IMR-90 (cell line): Measurements from ENCODE around the gene TCF4. TPM values are rescaled to one million over a fixed set of nuclear protein-coding genes. Genes with fewer than 3 reads are reported as not detected.

Experiments used
- ATAC-seq: fragments of 200-7000 bp; cut with Tn5 transposase; 2 replicates; pipeline ENCODE4 v1.9.1; 2020; ENCODE audit warnings: low read depth, mild to moderate bottlenecking, moderate library complexity
- BruUV-seq: library from RNA; stranded (reverse); fragments of 400-500 nt; replicated peaks from 2 replicates; lab custom pipeline; 2021; lab: Mats Ljungman, UMichigan
- CTCF ChIA-PET: fragments of 300-600 bp; formaldehyde crosslinking; extraction: SDS; loops from one replicate; lab custom pipeline; 2021; ENCODE audit warnings: antibody characterized with exemption; lab: Yijun Ruan, JAX
- POLR2A ChIA-PET: fragments of 300-600 bp; sonication (Branson Sonifier 250); formaldehyde crosslinking; loops from one replicate; lab custom pipeline; 2022; ENCODE audit warnings: antibody characterized with exemption; ENCODE audit not compliant: unreplicated experiment; lab: Charles Lee
- DNase-seq: peaks from one replicate; pipeline ENCODE4 v3.0.0; 2013
- H2AFZ ChIP-seq: replicated peaks from 2 replicates; pipeline ENCODE3; 2013; ENCODE audit warnings: low read length, mild to moderate bottlenecking; ENCODE audit not compliant: poor library complexity
- H2AK5ac ChIP-seq: 2 replicates; pipeline ENCODE4 v1.6.1; 2013; ENCODE audit warnings: low read depth, low read length, inconsistent platforms
- H2AK9ac ChIP-seq: replicated peaks from 2 replicates; pipeline ENCODE3; 2013; ENCODE audit warnings: mild to moderate bottlenecking, low read depth, low read length, moderate library complexity; ENCODE audit not compliant: poor library complexity
- H2BK120ac ChIP-seq: 2 replicates; pipeline ENCODE4 v1.6.1; 2013; ENCODE audit warnings: low read depth, low read length, inconsistent platforms
- H2BK15ac ChIP-seq: 3 replicates; pipeline ENCODE4 v1.6.1; 2013; ENCODE audit warnings: low read depth, low read length, inconsistent platforms
- H2BK20ac ChIP-seq: 2 replicates; pipeline ENCODE4 v1.6.1; 2013; ENCODE audit warnings: low read depth, mild to moderate bottlenecking, inconsistent platforms, low read length, moderate library complexity
- H2BK5ac ChIP-seq: 2 replicates; pipeline ENCODE4 v1.6.1; 2013; ENCODE audit warnings: mild to moderate bottlenecking, low read depth, low read length, inconsistent platforms; ENCODE audit not compliant: poor library complexity, severe bottlenecking
- H3K14ac ChIP-seq: replicated peaks from 2 replicates; pipeline ENCODE4 v1.6.1; 2013; ENCODE audit warnings: low read depth, low read length, inconsistent platforms
- H3K18ac ChIP-seq: 2 replicates; pipeline ENCODE4 v1.6.1; 2013; ENCODE audit warnings: low read depth, low read length, control low read depth
- H3K23ac ChIP-seq: 2 replicates; pipeline ENCODE4 v1.6.1; 2013; ENCODE audit warnings: low read depth, low read length, inconsistent platforms
- H3K27ac ChIP-seq: 2 replicates; pipeline ENCODE4 v1.5.1; 2013; ENCODE audit warnings: mild to moderate bottlenecking, control low read depth, low read length; ENCODE audit not compliant: insufficient read depth
- H3K27me3 ChIP-seq: 2 replicates; pipeline ENCODE4 v1.6.1; 2013; ENCODE audit warnings: low read length; ENCODE audit not compliant: control insufficient read depth, insufficient read depth
- H3K36me3 ChIP-seq: 2 replicates; pipeline ENCODE4 v1.6.1; 2013; ENCODE audit warnings: low read length, mixed read lengths; ENCODE audit not compliant: control insufficient read depth, insufficient read depth
- H3K4ac ChIP-seq: 2 replicates; pipeline ENCODE4 v1.6.1; 2013; ENCODE audit warnings: low read depth, low read length, inconsistent platforms
- H3K4me1 ChIP-seq: 2 replicates; pipeline ENCODE4 v1.6.1; 2013; ENCODE audit warnings: low read length, mixed read lengths; ENCODE audit not compliant: control insufficient read depth, insufficient read depth
- H3K4me2 ChIP-seq: 2 replicates; pipeline ENCODE4 v1.6.1; 2013; ENCODE audit warnings: low read depth, mild to moderate bottlenecking, control low read depth, low read length, moderate library complexity
- H3K4me3 ChIP-seq: 2 replicates; pipeline ENCODE4 v1.5.1; 2013; ENCODE audit warnings: low read depth, mild to moderate bottlenecking, control low read depth, low read length, moderate library complexity; ENCODE audit not compliant: insufficient read depth
- H3K56ac ChIP-seq: 2 replicates; pipeline ENCODE4 v1.6.1; 2013; ENCODE audit warnings: low read length, inconsistent platforms; ENCODE audit not compliant: insufficient read depth; ENCODE audit errors: extremely low read depth
- H3K79me1 ChIP-seq, 2 experiments: 2 replicates each; pipeline ENCODE4 v1.6.1; 2013; ENCODE audit warnings: low read length in 2 of 2, inconsistent platforms in 1 of 2, low read depth in 1 of 2
- H3K9ac ChIP-seq: 2 replicates; pipeline ENCODE4 v1.6.1; 2013; ENCODE audit warnings: low read depth, low read length, control low read depth
- H3K9me1 ChIP-seq: 2 replicates; pipeline ENCODE4 v1.6.1; 2013; ENCODE audit warnings: low read length, inconsistent platforms; ENCODE audit not compliant: insufficient read depth
- H3K9me3 ChIP-seq: 2 replicates; pipeline ENCODE4 v1.6.1; 2013; ENCODE audit warnings: low read length; ENCODE audit not compliant: control insufficient read depth, insufficient read depth
- H4K20me1 ChIP-seq: 2 replicates; pipeline ENCODE4 v1.6.1; 2013; ENCODE audit warnings: low read length, inconsistent platforms; ENCODE audit not compliant: insufficient read depth
- H4K5ac ChIP-seq: 2 replicates; pipeline ENCODE4 v1.6.1; 2013; ENCODE audit warnings: mild to moderate bottlenecking, low read depth, low read length, control low read depth
- H4K8ac ChIP-seq, 2 experiments: 2 replicates each; pipeline ENCODE4 v1.6.1; 2013; ENCODE audit warnings: low read depth in 2 of 2, low read length in 2 of 2, control low read depth in 1 of 2, inconsistent platforms in 1 of 2
- H4K91ac ChIP-seq: 2 replicates; pipeline ENCODE4 v1.6.1; 2013; ENCODE audit warnings: low read depth, low read length, inconsistent platforms; ENCODE audit not compliant: insufficient read depth
- BHLHE40 ChIP-seq: fragments of 150-350 bp; IDR thresholded peaks from 2 replicates; pipeline ENCODE4 v1.6.1; 2016; ENCODE audit warnings: mild to moderate bottlenecking, low read depth, low read length
- CEBPB ChIP-seq: IDR thresholded peaks from 2 replicates; pipeline ENCODE4 v1.6.1; 2012; ENCODE audit warnings: low read depth, low read length, improper control_type of control experiment
- CHD1 ChIP-seq: IDR thresholded peaks from 2 replicates; pipeline ENCODE4 v1.6.1; 2012; ENCODE audit warnings: low read depth, low read length, improper control_type of control experiment
- CTCF ChIP-seq: conservative IDR thresholded peaks from 2 replicates; pipeline ENCODE4 v1.5.1; 2012; ENCODE audit warnings: mild to moderate bottlenecking, low read depth, low read length, improper control_type of control experiment
- ELK1 ChIP-seq: fragments of 150-350 bp; IDR thresholded peaks from 2 replicates; pipeline ENCODE4 v1.6.1; 2016; ENCODE audit warnings: low read depth, mild to moderate bottlenecking, low read length, moderate library complexity, borderline replicate concordance
- FOS ChIP-seq: fragments of 150-350 bp; IDR thresholded peaks from 2 replicates; pipeline ENCODE4 v1.6.1; 2016; ENCODE audit warnings: low read depth, low read length
- MAFK ChIP-seq: IDR thresholded peaks from 2 replicates; pipeline ENCODE4 v1.6.1; 2012; ENCODE audit warnings: low read depth, low read length, improper control_type of control experiment
- MAZ ChIP-seq: IDR thresholded peaks from 2 replicates; pipeline ENCODE4 v1.6.1; 2012; ENCODE audit warnings: low read depth, mild to moderate bottlenecking, low read length, improper control_type of control experiment, moderate library complexity, borderline replicate concordance
- MXI1 ChIP-seq: IDR thresholded peaks from 2 replicates; pipeline ENCODE4 v1.6.1; 2012; ENCODE audit warnings: low read depth, mild to moderate bottlenecking, low read length, moderate library complexity, borderline replicate concordance
- NFE2L2 ChIP-seq: fragments of 150-350 bp; IDR thresholded peaks from 2 replicates; pipeline ENCODE4 v1.6.1; 2016; ENCODE audit warnings: low read depth, mild to moderate bottlenecking, low read length
- POLR2A ChIP-seq: IDR thresholded peaks from 2 replicates; pipeline ENCODE4 v1.6.1; 2012; ENCODE audit warnings: mild to moderate bottlenecking, low read depth, low read length
- RAD21 ChIP-seq: IDR thresholded peaks from 2 replicates; pipeline ENCODE4 v1.6.1; 2012; ENCODE audit warnings: low read length, improper control_type of control experiment
- RCOR1 ChIP-seq: IDR thresholded peaks from 2 replicates; pipeline ENCODE4 v1.6.1; 2012; ENCODE audit warnings: mild to moderate bottlenecking, low read length, improper control_type of control experiment; ENCODE audit not compliant: insufficient replicate concordance
- RFX5 ChIP-seq: IDR thresholded peaks from 2 replicates; pipeline ENCODE4 v1.8.0; 2012; ENCODE audit warnings: low read depth, mild to moderate bottlenecking, low read length, moderate library complexity
- SMC3 ChIP-seq: fragments of 150-350 bp; IDR thresholded peaks from 2 replicates; pipeline ENCODE4 v1.6.1; 2016; ENCODE audit warnings: low read depth, mild to moderate bottlenecking, antibody characterized with exemption, low read length, moderate library complexity
- USF2 ChIP-seq: fragments of 150-350 bp; IDR thresholded peaks from 2 replicates; pipeline ENCODE4 v1.6.1; 2017; ENCODE audit warnings: mild to moderate bottlenecking, antibody characterized with exemption, low read length, low read depth
- WGBS, 2 experiments: methylation state at CpG; one replicate each; pipeline versions ENCODE4 v1.1.5 to v1.1.7; 2013; ENCODE audit warnings: missing lambda C conversion rate in 2 of 2; ENCODE audit not compliant: insufficient read length in 1 of 2; ENCODE audit errors: extremely low coverage in 2 of 2; 5-methylcytosine and 5-hydroxymethylcytosine counted together
- dilution Hi-C: fragments of 300-500 bp; cut with HindIII; formaldehyde crosslinking; loops from one replicate; pipeline ENCODE4 v1.14.3; 2018; ENCODE audit warnings: low sequenced_read_pairs; ENCODE audit not compliant: unreplicated experiment
- in situ Hi-C: fragments of 300-500 bp; cut with MboI; formaldehyde crosslinking; loops from 3 replicates; pipeline ENCODE4 v1.14.3; 2019; ENCODE audit warnings: low sequenced_read_pairs, inconsistent platforms, mixed read lengths
- intact Hi-C: fragments of 100-400 bp; cut with micrococcal nuclease; formaldehyde crosslinking; loops from 2 replicates; pipeline ENCODE4 v1.10.0; 2022
- polyA plus RNA-seq, 3 experiments: library from polyadenylated mRNA; depleted of rRNA; stranded (reverse); fragments of >200 nt; gene quantifications; 2 replicates each; pipeline ENCODE4 v1.2.3, GENCODE V29; 2012; ENCODE audit warnings: low replicate concordance in 1 of 3
- total RNA-seq: library from RNA; depleted of rRNA; stranded (reverse); fragments of >200 nt; gene quantifications from 2 replicates; pipeline ENCODE4 v1.2.3, GENCODE V29; 2012

The TCF4 gene
- total and polyA plus RNA-seq, 2 of the 4 experiments (the other 2 are of a cell fraction): 30.0 to 87.1 TPM

DNA sequence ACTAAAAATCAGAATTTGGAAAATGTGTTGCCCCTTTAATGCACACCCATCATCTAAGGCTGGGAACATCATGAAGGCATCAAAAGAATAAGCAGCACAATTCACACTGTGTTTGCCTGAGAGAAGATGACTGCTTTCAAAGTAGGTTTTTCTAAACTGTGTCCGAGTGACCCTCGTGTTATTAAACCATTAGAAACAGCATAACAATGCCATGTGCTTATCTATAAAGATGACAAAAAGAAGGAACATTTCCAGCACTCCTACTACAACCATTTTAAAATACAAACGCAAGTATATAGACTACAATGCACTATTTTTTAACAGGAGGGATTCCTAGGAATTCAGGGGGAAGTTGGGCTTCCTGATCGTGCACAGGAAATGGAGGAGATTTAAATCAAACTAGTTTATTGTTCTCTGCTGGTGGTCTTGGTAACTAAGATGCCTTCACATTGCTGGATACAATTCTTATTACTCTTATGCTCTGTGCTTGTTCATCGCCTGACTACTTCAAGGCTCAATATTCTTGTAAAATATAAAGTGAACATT, 322.8 kb downstream of the TCF4 start:
- ChIA-PET POLR2A (no interaction called here), CTCF (no interaction called here)
- TF ChIP-seq POLR2A (no peak), RFX5 (no peak), BHLHE40 (no peak), SMC3 (no peak), FOS (no peak), CHD1 (no peak), CEBPB (no peak), RCOR1 (no peak), CTCF (no peak), RAD21 (no peak), MAZ (no peak), USF2 (no peak), MAFK (no peak), ELK1 (no peak), NFE2L2 (no peak), MXI1 (no peak)
- H3K79me1 ChIP-seq: peaks cover 23 to 41% of the 10 kb centered on the region in 2 experiments
- ATAC-seq: no peak
- dilution Hi-C loops (no loop called here), intact Hi-C loops (no loop called here), in situ Hi-C loops (no loop called here)
- no peak for DNase-seq
- H3K27ac ChIP-seq: no peak overlapping the region
- no peaks in the 10 kb centered on the region for H4K20me1 ChIP-seq
- no peak overlapping the region for H4K91ac ChIP-seq
- H4K5ac ChIP-seq: peak overlapping the region; percentile 57; the same call in 1 of the 2 replicates
- no peak overlapping the region for H3K4me3 ChIP-seq
- BruUV-seq: no TSS peak
- H2BK15ac ChIP-seq: no peak overlapping the region
- no peak overlapping the region for H4K8ac ChIP-seq
- peaks cover 7% of the 10 kb centered on the region for H3K9me1 ChIP-seq
- no peak overlapping the region for H3K4me2 ChIP-seq
- H3K14ac ChIP-seq: no peak overlapping the region; the same call in 1 of the 2 replicates
- no peak overlapping the region for H2AK9ac ChIP-seq
- WGBS, 2 experiments: 33% methylated on average over 1 of the region's 5 CpGs; no CpG with 5 or more reads in 1 of the 2 experiments
- no peaks in the 10 kb centered on the region for H3K27me3 ChIP-seq
- no peak overlapping the region for H3K9ac ChIP-seq
- no peak overlapping the region for H2AFZ ChIP-seq
- peaks cover 38% of the 10 kb centered on the region for H3K36me3 ChIP-seq
- no peak overlapping the region for H3K4ac ChIP-seq
- H3K23ac ChIP-seq: no peak overlapping the region
- H3K56ac ChIP-seq: no peak overlapping the region
- H3K18ac ChIP-seq: no peak overlapping the region
- H2BK5ac ChIP-seq: no peak overlapping the region
- H2BK20ac ChIP-seq: no peak overlapping the region
- no peaks in the 10 kb centered on the region for H3K9me3 ChIP-seq
- no peaks in the 10 kb centered on the region; the same call in 1 of the 2 replicates for H3K4me1 ChIP-seq
- no peak overlapping the region for H2AK5ac ChIP-seq
- no peak overlapping the region for H2BK120ac ChIP-seq
